Fibroblast of skin of scalp (primary cell): ENCODE data around the gene COL4A1.
A peak's percentile ranks its signal among the peaks of the same experiment; 100 is the strongest.

Source experiments
- DNase-seq: peaks from one replicate; pipeline ENCODE4 v3.0.0-alpha.2; 2013

The COL4A1 gene

GRCh38 chr13:110308656-110309359, 1.9 kb upstream of the COL4A1 start:
- no peak for DNase-seq

GRCh38 chr13:110307767-110308655, 1.1 kb upstream of the COL4A1 start:
- DNase-seq: peak; percentile 57

DNA sequence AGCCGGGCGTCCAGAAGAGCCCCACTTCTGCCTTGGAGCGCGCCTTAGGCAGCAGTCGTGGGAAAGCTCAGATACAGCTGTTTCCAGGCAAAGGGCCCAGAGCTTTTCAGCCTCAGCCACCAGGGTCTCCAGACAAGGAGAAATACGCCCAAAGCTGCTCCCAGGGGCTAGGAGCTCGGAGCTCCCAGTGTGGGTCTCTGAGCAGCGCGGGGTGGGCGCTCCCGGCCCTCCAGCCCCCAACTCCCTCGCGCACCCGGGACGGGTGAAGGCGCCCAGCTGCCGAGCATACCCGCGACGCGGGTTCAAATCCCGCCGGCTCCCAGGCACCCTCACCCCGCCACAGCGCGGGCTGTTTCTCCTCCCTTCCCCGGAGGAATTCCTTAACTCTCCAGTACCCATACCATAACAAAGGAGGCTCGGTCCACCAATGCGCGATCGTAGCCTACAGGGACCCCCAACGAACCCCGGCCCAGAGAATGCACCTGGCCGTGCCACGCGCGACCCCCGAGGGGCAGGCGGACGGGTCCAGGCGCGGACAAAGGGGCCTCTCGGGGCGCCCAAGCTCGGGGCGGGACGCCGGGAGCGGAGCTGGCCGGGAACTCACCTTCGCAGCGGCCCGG, 507 bp downstream of the COL4A1 start:
- DNase-seq: no peak

- no peak for DNase-seq
Observed at GRCh38 chr13:110305949-110306339, 1.0 kb downstream of the COL4A1 start.

DNA sequence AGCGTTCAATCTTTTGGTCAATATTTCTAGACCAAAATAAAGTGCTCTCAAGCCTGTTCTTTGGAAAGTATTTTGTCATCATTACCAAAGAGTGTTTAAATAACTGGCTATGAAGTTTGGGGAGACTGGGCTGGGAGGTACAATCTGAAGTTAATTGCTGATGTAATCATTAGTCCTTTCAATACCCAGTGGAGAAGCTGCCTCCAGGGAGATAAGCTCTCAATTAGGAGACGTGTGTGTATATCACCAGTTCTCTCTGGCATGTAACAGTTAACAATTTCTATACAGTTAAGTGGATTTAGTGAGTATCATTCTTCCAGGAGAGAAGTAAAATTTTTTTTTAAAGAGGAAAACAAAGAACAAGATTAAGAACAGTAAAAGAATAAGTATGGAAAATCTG, 1.4 kb downstream of the COL4A1 start:
- DNase-seq: no peak

DNA sequence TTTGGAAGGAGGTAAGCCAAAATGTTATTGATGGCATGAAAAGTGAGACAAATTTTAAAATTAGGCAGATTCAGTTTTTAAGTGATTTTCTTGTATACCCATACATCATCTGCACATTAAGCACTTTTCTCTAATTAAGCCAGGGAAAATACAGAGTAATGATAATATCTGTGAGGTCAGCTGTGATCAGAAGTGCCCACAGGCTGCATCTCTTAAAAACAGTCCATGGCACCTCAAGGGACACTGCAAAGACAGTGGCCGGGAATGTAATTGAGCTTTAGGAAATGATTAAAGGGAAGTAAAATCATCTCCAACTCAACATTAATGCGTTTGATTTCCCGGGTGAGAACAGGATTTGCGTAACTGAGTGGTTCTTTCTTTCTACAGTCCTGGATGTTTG, 2.0 kb downstream of the COL4A1 start:
- no peak for DNase-seq

DNA sequence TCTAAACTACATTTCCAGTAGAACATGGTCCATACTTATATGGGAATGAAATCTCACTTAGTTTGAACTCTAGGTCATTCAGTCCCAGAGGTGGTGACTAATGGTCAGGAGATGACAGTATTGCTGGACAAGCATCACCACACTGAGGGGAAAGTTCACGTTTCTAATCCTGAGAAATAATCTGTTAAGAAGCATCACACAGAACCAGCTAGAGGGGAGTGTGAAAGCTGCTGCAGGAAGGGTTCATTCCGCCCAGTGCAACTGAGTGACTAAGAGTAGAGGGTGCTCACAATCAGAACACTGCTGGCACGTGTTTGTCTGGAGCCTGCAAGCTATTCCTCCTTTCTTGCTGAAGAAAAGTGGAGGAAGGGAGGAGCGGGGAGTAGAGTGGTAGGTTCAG, 2.7 kb downstream of the COL4A1 start:
- DNase-seq: peak; percentile 40

- DNase-seq: no peak
Observed at GRCh38 chr13:110303644-110304043, 3.3 kb downstream of the COL4A1 start.

DNA sequence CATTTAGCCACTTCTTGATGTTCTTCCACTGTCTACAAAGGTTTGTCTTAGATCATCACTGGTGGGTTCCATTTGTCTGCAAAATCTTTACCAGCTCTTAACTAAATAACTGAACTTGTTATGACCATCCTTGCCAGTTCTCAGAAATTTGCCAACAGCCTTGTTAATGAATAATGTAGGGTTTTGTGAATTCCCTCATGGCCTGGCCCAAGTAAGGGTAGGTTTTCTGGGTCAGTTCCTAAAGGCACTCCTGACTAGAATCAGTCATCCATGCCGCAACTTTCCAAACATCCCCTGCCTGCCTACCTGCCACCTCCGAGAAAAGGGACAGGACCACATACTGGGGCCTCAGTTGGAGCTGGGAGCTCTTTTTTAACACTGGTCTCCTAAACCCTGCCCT, 4.0 kb downstream of the COL4A1 start:
- no peak for DNase-seq

DNA sequence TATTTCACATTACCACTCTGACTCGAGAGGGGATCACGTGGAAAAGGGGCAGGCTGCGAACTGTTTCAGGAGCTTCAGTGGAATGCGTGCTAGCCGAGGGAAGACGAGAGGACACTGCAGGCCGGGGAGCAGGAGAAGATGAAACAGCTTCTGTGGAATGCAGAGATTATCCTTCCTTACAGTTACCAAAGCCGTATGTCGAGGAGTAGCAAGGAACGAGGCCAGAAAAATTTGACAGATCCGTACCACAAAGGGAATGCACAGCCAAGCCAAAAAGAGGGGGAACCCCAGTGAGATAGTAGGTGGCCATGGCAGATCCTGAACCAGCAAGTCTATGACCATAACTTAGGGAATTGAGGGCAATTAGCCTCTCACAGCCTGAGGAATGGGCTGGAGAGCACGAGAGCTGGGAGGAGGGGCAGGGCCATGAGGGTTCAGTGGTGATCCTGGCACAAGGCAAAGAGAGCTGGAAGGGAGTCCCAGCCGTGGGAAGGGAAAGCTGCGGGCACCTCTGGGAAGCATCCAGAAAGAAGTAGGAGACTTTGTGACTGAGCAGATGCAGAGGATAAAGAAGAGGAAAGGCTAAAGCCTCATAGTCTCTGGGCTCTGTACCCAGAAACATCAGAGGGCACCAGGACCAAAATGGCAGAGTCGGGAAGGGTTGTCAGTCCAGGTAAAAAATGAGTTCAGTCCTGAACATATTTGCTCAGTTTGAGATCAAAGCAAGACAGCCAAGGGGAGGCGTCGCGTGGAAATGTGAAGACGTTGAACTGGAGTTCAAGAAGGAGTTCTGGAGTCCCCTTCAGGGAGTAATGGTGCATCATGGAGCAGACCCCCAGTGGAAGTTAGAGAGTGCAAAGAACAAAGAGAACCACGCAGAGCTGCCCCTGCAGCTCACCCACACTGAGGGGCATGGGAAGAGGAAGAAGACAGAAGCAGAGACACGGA, 5.1 kb downstream of the COL4A1 start:
- peak; percentile 93 for DNase-seq

DNA sequence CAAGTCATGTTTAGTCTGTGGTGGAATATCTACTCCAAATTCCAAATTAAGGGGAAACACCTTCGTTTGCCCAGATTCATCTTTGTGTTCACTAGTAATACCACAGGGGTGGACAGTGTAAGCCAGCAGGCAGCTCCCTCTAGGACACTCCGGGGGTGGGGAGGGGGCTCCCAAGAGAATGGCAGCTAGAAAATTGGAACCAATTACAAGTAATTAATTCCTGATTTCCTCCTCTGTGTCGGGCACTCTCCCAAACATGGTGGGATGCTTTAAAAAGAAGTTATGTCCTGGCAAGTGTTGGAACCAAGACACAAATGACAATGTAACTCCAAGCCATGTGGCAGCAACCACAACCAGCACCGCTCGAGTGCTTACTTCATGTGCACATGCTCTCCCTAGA, 5.9 kb downstream of the COL4A1 start:
- DNase-seq: no peak

DNA sequence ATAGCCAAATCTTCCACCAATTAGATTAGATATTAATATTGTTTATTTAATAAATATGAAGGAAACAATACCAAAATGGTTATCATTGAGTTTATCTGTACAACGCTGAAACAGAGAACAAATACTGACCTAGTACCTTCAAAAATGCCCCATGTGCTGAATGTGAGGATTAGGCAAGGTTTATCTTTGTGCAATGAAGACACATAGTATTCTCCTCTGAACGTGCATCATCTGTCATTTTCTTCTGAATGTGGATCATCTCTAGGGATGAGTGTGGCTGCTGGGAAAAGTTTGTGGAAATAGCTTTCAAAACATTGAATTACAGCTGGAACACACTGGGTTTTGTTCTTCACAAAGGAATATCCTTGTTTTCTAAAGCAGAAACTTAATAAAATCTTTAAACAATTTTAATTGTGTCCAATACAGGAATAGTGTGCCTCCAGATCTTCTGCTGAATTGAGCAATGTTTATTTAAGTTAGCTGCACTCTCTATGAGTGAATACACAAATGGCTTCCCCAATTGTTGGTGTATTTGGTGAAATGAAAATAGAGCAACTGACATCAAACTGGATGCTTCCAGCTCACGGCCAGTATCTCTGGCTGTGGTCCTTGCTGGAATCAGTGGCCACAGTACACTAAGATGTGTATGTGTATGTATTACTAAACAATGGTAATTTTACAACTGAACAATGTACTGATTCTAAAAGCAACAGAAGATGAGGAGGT, 6.7 kb downstream of the COL4A1 start:
- DNase-seq: no peak

GRCh38 chr13:110299283-110299840, 7.6 kb downstream of the COL4A1 start:
- no peak for DNase-seq

DNA sequence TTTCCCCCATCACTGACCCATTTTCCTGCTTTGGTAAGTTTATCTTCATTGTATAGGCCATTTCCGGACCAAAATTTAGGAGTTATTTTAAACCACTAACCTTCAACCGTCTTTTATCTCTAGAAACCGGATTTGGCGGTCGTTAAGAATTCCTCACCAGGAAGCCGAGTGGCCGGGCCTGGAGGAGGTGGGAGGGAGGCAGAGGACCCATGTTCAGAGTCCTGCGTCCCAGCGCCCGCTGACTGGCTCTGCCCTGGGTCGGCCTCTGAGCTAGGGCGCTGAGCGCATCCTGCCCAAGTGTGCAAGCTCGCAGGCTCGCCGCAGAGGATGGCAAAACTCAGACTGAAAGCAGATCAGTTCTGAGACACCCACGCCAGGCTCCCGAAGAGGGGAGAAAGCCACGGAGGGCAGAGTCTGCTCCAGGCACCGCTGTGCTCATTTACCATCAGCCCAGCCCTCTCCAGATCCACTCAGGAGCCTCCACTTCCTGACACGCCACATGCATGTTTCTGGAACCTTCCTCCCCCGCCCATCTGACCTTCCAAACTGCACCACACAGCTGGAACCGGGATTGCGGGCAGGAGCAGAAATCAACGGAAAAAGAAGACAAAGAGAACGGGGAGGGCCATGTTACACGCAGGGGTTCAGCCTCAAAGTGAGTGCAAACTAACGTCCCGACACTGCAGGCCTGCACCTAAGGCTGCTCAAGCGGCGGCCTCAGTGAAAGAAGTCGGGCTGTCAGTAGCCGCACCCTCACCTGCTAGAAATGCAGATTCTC, 8.3 kb downstream of the COL4A1 start:
- no peak for DNase-seq

- DNase-seq: no peak
Observed at GRCh38 chr13:110297766-110298504, 9.0 kb downstream of the COL4A1 start.

DNA sequence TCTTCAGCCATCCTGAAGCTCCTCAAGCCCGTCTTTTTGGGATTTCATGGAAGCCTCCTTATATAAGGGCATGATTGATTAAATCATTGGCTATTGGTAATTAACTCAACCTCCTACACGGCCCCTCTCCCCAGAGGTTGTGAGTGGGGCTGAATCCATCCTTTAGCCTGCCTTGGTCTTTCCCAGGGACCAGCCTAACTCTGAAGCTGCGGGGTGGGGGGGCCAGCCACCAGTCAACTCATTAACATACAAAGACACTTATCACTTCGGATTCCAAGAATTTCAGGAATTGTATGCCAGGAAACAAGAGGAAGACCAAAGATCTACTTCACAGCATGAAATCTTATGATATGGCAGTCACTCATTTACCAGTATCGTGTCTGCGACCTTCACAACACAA, 9.9 kb downstream of the COL4A1 start:
- no peak for DNase-seq

DNA sequence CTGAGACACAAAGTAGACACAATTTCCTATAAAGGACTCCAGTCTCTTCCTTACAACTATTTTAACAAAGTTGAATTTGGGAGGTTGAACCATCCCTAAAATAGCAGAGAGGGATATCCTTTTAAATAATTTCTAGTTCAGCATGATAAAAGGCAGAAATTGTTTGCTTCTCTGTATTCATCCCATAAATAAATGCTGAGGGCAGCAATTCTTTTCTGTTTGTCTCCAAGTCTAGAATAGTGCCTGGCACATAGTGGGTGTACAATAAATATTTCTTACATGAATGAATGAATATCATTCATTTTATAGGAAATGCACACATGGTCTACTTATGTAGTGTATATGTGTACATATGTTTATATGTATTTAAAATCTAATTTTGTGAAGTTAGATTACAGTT, 12.3 kb downstream of the COL4A1 start:
- no peak for DNase-seq

GRCh38 chr13:110294146-110294545, 12.8 kb downstream of the COL4A1 start:
- DNase-seq: no peak

GRCh38 chr13:110293649-110294048, 13.3 kb downstream of the COL4A1 start:
- no peak for DNase-seq

- no peak for DNase-seq
Observed at GRCh38 chr13:110293037-110293436, 13.9 kb downstream of the COL4A1 start.
